Globus pallidus (tissue), 1 donor: ENCODE results near the gene PKN1.
A peak's percentile ranks its signal among the peaks of the same experiment; 100 is the strongest.
"Not testable (repeated sequence)": the region's sequence is repeated elsewhere in the genome, so short reads cannot be mapped to it uniquely, and the experiment has no call there.

Experiments
- DNase-seq: peaks from one replicate; pipeline ENCODE4 v3.0.0-alpha.2; 2015; ENCODE audit warnings: low spot score

Gene PKN1

GRCh38 chr19:14430712-14431111, 2.4 kb upstream of the PKN1 start:
- no peak for DNase-seq

- DNase-seq = peak; percentile 21
These were observed 722 bp downstream of the PKN1 start for GRCh38 chr19:14433554-14434501.

DNA sequence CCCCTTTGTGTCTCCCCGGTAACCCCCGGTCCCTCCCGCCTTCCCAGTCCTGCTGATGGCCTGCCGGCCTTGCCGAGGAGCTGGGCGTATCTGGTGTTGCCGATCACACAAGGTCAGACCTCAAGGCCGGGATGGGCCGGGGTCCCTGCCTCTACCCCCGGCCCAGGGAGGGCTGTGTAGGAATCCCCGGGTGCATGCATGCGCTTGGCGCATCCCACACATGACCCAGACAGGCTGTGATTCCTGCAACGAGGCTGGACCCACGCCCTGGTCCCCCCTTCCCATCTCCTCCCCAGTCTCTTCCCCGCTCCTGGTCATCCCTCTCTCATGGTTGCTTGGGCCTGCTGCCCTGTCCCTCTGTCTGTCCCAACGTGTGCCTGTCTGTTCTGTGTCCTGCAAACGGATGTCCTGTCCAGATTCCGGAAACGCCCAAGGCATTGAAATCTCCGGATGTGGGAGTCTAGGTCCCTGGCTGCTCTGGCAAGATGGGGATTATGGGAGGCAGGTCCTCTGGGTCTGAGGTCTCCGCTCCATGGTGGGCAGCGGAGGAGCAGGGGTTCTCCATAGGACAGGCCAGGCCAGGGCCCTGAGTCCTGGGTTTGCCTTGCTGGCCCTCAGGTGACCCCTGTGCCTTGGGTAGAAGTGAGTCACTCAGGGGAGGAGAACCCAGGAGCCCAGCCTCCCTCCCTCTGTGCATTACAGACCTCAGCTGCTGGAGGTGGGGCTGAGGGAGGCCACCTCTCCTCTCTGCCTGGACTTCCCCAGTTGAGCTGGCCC, 1.6 kb downstream of the PKN1 start:
- DNase-seq = no peak

DNA sequence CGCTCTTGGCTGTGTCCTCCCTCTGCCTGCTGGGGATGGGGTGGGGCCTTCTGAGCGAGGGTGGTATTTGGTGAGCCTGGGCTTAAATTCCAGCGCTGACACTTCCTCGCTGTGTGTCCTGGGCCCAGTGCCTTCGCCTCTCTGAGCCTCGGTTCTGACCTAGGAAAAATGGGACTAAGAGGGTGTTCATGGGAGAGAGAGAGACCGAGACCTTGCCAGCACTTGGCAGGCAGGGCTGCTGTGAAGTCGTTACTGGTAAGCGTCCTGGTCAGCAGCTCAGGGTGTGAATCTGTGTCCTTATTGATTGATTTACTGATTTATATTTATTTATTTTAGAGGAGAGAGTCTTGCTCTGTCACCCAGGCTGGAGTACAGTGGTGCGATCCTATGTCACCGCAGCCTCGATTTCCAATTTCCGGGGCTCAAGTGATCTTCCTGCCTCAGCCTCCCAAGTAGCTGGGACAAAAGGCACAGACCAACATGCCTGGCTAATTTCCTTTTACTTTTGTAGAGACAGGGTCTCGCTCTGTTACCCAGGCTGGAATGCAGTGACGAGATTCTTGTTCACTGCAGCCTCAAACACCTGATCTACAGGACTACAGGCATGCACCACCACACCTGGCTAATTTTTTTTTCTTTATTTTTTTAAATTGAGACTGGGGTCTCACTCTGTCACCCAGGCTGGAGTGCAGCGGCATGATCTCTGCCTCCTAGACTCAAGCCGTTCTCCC, 2.4 kb downstream of the PKN1 start:
- DNase-seq = no peak

DNA sequence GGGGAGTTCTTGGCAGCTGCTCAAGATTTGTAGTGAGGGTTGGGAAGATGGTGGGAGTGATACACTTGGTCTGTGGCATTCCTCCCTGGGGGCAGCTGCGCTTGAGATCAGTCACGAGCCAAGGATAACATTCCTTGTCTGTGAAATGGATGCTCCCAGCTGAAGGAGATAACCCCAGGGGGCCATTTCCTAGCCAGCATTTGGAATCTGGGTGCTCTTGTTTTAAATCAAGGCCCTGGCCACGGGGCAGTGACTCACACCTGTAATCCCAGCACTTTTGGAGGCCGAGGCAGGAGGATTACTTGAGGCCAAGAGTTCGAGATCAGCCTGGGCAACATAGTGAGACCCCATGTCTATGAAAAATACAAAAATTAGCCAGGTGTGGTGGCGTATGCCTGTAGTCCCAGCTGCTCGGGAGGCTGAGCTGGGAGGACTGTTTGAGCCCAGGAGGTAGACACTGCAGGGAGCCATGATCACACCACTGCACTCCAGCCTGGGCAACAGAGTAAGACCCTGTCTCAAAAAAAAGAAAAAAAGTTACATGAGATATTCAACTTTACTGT, 4.6 kb downstream of the PKN1 start:
- no peak for DNase-seq

GRCh38 chr19:14439014-14439413, 5.9 kb downstream of the PKN1 start:
- DNase-seq = no peak

DNA sequence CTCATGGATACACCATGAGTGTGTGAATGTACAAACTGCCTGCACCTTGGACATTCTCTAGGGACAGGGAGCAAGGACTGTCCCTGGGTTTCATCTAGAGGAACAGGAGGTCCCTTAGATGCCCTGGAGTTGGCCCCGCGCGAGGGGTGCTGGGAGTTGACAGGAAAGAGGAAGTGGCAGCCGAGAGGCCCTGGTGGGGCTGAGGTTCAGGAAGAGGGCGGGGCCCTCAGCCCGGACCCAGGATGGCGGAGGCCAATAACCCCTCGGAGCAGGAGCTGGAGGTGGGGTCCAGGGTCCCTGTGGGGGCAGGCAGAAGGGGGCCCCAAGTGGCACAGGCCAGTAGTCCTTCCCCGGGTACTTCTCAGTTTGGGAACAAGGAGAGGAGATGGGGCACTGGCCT, 6.9 kb downstream of the PKN1 start:
- DNase-seq = peak; percentile 48

DNA sequence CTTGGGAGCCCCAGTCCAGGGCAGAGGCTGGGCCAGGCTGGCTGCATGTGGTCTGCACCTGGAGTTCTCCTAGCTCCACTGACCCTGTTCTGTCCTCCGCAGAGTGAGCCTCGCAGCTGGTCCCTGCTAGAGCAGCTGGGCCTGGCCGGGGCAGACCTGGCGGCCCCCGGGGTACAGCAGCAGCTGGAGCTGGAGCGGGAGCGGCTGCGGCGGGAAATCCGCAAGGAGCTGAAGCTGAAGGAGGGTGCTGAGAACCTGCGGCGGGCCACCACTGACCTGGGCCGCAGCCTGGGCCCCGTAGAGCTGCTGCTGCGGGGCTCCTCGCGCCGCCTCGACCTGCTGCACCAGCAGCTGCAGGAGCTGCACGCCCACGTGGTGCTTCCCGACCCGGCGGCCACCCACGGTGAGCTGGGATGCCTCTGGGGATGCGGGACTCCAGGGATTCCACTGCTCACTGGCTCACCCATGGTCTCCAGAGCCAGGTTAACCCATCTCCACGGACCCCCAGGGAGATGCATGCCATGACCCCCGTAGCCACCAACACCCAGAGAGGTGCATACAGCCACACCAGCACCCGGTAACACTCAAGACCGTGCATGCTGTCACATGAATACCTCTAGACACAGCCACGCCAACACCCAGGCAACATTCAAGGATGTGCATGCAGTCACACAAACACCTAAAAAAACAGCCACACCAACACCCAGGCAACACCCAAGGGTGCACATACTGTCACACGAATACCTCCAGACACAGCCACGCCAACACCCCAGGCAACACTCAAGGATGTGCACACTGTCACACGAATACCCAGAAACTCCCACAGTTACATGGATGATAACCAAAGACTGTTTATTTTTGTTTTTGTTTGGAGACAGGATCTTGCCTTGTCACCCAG, 8.2 kb downstream of the PKN1 start:
- DNase-seq = no peak

DNA sequence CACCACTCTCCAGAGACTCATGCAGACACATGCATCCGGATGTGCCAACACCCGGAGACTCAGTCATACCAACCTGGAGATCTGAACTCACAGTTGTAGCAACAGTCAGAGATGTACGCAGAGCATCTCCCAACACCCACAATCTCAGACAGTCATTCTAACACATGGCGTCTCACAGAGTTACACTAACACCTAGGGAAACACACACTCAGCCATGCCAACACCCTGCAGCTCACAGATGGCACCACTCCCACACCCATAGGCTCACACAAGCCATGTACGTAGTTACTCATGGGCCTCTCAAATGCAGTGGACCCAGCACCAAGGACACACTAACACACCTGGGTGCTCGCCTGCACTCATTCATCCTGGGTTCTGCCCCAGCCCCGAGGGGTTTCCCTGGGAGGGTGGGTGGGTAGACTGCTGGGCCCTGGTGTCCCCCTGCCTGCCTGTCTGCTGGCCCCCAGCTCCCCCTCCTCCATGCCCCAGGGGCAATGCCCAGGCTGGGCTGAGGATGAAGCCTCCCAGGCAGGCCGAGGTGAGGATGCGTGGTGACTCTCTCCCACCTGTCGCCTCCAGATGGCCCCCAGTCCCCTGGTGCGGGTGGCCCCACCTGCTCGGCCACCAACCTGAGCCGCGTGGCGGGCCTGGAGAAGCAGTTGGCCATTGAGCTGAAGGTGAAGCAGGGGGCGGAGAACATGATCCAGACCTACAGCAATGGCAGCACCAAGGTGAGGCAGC, 10.0 kb downstream of the PKN1 start:
- DNase-seq = no peak

DNA sequence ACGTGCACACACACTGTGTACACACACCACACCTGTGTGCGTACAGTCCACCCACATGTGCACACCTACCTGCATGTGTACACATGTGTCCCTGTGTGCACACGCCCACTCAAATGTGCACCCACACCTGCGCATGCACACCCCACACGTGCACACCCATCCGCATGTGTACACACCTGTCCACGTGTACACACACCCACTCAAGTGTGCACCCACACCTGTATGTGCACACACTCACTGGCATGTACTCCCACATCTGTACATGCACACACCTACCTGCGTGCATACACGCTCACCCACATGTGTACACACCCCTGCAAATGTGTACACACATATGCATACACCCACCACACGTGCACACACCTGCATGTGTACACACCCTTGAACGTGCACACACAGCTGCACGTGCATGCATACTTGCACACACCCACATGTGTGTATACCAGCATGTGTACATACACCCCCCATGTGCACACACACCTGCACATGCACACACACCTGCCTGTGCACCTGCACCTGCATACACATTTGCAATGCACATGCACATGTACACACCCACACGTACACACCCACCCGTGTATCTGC, 10.6 kb downstream of the PKN1 start:
- no peak for DNase-seq

DNA sequence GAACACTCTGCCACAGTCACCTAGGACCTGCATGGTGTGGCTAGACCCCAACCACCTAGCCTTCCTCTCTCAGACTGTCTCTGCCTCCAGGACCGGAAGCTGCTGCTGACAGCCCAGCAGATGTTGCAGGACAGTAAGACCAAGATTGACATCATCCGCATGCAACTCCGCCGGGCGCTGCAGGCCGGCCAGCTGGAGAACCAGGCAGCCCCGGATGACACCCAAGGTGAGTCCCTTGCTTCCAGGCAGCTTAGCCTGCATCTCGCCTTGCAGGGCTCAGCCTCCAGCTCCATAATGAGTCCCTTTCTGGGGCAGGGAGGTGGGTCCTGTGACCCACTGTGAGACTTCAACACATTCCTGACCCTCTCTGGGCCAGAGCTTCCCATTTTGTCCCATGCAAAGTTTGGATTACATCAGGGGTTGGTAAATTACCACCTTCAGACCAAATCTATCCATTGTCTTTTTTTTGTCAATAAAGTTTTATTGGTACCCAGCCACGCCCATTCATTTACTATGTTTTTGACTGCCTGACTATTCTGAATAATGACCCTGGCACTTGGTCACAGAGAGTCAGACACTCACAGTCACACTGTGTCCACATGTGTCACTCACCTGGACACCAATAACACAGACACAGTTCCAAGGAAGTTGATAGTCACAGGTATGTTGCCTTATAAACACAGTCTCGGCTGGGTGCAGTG, 13.4 kb downstream of the PKN1 start:
- DNase-seq = no peak

DNA sequence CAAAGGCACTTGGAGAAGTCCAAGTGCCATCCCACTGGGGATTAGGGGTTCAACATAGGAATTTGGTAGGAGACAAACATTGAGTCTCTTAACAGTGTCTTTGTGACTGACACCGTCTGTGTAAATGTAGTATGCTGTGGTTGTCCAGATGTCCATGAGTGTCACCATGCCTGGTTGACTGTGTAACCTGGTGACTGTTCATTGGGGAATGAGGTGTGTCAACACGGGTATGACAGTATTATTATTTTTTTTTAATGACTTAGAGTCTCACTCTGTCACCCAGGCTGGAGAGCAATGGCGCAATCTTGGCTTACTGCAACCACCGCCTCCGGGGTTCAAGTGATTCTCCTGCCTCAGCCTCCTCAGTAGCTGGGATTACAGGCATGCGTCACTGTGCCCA, 16.2 kb downstream of the PKN1 start:
- no peak for DNase-seq

GRCh38 chr19:14450168-14450874, 17.2 kb downstream of the PKN1 start:
- DNase-seq = no peak

- DNase-seq = no peak
These were observed 17.8 kb downstream of the PKN1 start for GRCh38 chr19:14450876-14451275.

GRCh38 chr19:14452303-14452702, 19.2 kb downstream of the PKN1 start:
- not testable (repeated sequence) for DNase-seq

- no peak for DNase-seq
These were observed 26.6 kb downstream of the PKN1 start for GRCh38 chr19:14459703-14460102.

DNA sequence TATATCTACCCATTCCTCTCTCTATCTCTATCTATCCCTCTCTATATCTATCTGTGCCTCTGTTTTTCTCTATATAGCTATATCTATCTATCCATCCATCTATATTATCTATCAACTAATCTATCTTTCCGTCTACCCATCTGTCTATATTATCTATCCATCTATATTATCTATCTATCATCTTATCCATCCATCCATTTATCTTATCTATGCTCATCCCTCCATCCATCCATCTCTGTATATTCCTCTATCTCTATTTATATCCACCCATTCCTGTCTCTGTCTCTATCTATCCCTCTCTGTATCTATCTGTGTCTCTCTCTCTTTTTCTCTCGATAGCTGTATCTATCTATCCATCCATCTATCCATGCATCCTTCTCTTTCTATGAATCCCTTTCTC, 27.8 kb downstream of the PKN1 start:
- no peak for DNase-seq

DNA sequence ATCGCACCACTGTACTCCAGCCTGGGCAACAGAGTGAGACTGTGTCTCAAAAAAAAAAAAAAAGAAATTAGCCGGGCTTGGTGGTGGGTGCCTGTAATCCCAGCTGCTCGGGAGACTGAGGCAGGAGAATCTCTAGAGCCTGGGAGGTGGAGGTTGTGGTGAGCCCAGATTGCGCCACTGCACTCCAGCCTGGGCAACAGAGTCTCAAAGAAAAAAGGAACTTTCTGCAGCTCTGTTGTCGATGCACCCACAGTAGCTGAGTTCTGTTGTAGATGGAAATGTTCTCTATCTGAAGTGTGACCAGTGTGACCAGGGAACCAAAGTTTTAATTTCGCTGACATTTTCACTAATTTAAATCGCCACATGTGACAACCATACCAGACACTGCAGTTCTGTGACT, 29.3 kb downstream of the PKN1 start:
- DNase-seq = not testable (repeated sequence)

DNA sequence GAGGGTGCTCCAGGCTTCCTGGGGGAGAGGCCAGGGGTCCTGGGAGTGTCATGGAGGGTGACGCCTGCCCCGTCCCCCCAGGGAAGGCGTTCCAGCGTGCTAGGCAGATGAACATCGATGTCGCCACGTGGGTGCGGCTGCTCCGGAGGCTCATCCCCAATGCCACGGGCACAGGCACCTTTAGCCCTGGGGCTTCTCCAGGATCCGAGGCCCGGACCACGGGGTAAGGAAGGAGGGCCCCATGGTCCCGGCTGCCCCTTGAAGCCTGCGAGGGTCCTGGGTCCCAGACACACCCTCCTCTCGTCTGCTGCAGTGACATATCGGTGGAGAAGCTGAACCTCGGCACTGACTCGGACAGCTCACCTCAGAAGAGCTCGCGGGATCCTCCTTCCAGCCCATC, 30.6 kb downstream of the PKN1 start:
- DNase-seq = no peak
